ENCODE data around the gene KLRF1.

KLRF1 gene

GRCh38 chr12:9869307-9870161 is 42.3 kb downstream of the KLRF1 start, which contains the start of gene CLEC2B:
TSS of gene CLEC2B (minus strand) at chr12:9869354.
- Histone ChIP-seq H4K20me1 (ENCODE audit: insufficient read depth, low read length, poor library complexity, severe bottlenecking) (no peaks in the 10 kb centered on the region), H3K36me3 (ENCODE audit: insufficient read depth, low read length) (no peaks in the 10 kb centered on the region), H3K27me3 (ENCODE audit: insufficient read depth, low read length, poor library complexity, severe bottlenecking) (no peaks in the 10 kb centered on the region), H3K4me2 (ENCODE audit: low read depth, low read length, poor library complexity, severe bottlenecking) (peak within 1 kb of the TSS; percentile 97), H3K79me2 (ENCODE audit: insufficient read depth, low read length) (peaks cover 83% of the 10 kb centered on the region), H2AFZ (ENCODE audit: low read length) (peak within 1 kb of the TSS; percentile 7; the same call in 1 of the 2 replicates), H3F3A (ENCODE audit: low read depth) (0 out of 2 replicates have a peak, but pooled peaks cover 7% of the 10 kb centered on the region), H3K9ac (ENCODE audit: low read depth, low read length, poor library complexity, severe bottlenecking) (peak within 1 kb of the TSS; percentile 93), H3K9me2 (replicated peaks; ENCODE audit: low read depth, low read length) (no peaks in the 10 kb centered on the region), H3K4me1 (ENCODE audit: insufficient read depth, low read length, poor library complexity, severe bottlenecking) (peaks cover 35% of the 10 kb centered on the region), H3K4me3 (ENCODE audit: low read length, poor library complexity, severe bottlenecking) (peak within 1 kb of the TSS; percentile 82), H3K9me3 (ENCODE audit: insufficient read depth, low read depth, low read length) (no peaks in the 10 kb centered on the region)
- no peak for TF ChIP-seq EZH2phosphoT487 (IDR thresholded peaks at IDR 0.05; ENCODE audit: borderline replicate concordance)
- TF ChIP-seq CTCF (conservative IDR thresholded peaks at IDR 0.05; ENCODE audit: low read length), result no peak

GRCh38 chr12:9870286-9870866 is 43.1 kb downstream of the KLRF1 start:
- peak overlapping the region; percentile 82 for H3K4me3 ChIP-seq (ENCODE audit: low read length, poor library complexity, severe bottlenecking)
- TF ChIP-seq CTCF (conservative IDR thresholded peaks at IDR 0.05; ENCODE audit: low read length), result no peak
- no peak for TF ChIP-seq EZH2phosphoT487 (IDR thresholded peaks at IDR 0.05; ENCODE audit: borderline replicate concordance)

GRCh38 chr12:9872162-9872561 is 44.9 kb downstream of the KLRF1 start:
- Histone ChIP-seq H3K79me2 (ENCODE audit: insufficient read depth, low read length) (peaks cover 57% of the 10 kb centered on the region), H3K9ac (ENCODE audit: low read depth, low read length, poor library complexity, severe bottlenecking) (peak overlapping the region; percentile 71), H3K36me3 (ENCODE audit: insufficient read depth, low read length) (no peaks in the 10 kb centered on the region), H4K20me1 (ENCODE audit: insufficient read depth, low read length, poor library complexity, severe bottlenecking) (no peaks in the 10 kb centered on the region), H3K9me2 (replicated peaks; ENCODE audit: low read depth, low read length) (no peaks in the 10 kb centered on the region), H3K27me3 (ENCODE audit: insufficient read depth, low read length, poor library complexity, severe bottlenecking) (no peaks in the 10 kb centered on the region), H3K4me1 (ENCODE audit: insufficient read depth, low read length, poor library complexity, severe bottlenecking) (peaks cover 35% of the 10 kb centered on the region), H3F3A (ENCODE audit: low read depth) (0 out of 2 replicates have a peak, but pooled peaks cover 2% of the 10 kb centered on the region), H3K4me2 (ENCODE audit: low read depth, low read length, poor library complexity, severe bottlenecking) (peak overlapping the region; percentile 76), H2AFZ (ENCODE audit: low read length) (peak overlapping the region; percentile 10; the same call in 1 of the 2 replicates), H3K4me3 (ENCODE audit: low read length, poor library complexity, severe bottlenecking) (peak overlapping the region; percentile 57), H3K9me3 (ENCODE audit: insufficient read depth, low read depth, low read length) (no peaks in the 10 kb centered on the region)
- TF ChIP-seq EZH2phosphoT487 (IDR thresholded peaks at IDR 0.05; ENCODE audit: borderline replicate concordance) (no peak), CTCF (conservative IDR thresholded peaks at IDR 0.05; ENCODE audit: low read length) (no peak)

More at GRCh38 chr12:9870286-9870866, 43.1 kb downstream of the KLRF1 start:
- Histone ChIP-seq H3K4me1 (ENCODE audit: insufficient read depth, low read length, poor library complexity, severe bottlenecking) (peaks cover 35% of the 10 kb centered on the region), H3K9me2 (replicated peaks; ENCODE audit: low read depth, low read length) (no peaks in the 10 kb centered on the region), H3F3A (ENCODE audit: low read depth) (0 out of 2 replicates have a peak, but pooled peaks cover 2% of the 10 kb centered on the region), H3K9me3 (ENCODE audit: insufficient read depth, low read depth, low read length) (no peaks in the 10 kb centered on the region), H3K4me2 (ENCODE audit: low read depth, low read length, poor library complexity, severe bottlenecking) (peak overlapping the region; percentile 97), H2AFZ (ENCODE audit: low read length) (no peak overlapping the region), H4K20me1 (ENCODE audit: insufficient read depth, low read length, poor library complexity, severe bottlenecking) (no peaks in the 10 kb centered on the region), H3K9ac (ENCODE audit: low read depth, low read length, poor library complexity, severe bottlenecking) (peak overlapping the region; percentile 93), H3K36me3 (ENCODE audit: insufficient read depth, low read length) (no peaks in the 10 kb centered on the region), H3K79me2 (ENCODE audit: insufficient read depth, low read length) (peaks cover 74% of the 10 kb centered on the region), H3K27me3 (ENCODE audit: insufficient read depth, low read length, poor library complexity, severe bottlenecking) (no peaks in the 10 kb centered on the region)

Measured in Loucy (cell line).